ENCODE data around the gene CDH4.

DNA sequence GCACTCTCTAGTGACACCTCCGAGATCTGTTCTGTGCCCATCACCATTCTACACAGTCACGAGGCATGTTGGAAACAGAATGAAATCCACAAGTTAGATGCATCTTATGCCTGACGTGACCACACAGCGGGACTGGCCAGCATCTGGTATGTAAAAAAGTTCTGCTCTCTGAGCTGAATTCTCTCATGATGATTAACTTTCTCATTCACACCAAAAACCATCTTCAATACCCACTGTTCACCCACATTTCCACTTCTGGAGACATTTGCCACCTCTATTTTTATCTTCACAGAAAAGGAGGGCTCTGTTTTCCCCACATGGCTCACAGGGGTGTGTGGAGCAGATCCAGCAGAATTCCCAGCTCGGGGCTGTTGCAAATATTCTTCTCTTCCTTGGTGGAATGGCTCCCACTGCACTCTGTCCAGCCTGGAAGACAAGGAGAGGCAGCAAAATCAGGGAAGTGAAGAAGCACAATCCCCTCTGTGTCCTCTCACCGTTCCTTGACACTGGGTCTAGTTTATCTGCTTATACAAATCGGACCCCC lies 510.2 kb downstream of the CDH4 start:
- TF ChIP-seq CTCF (IDR thresholded peaks at IDR 0.05; ENCODE audit: insufficient read depth, low read length) (no peak), POLR2AphosphoS5 (IDR thresholded peaks at IDR 0.05; ENCODE audit: low read depth) (no peak), GABPA (IDR thresholded peaks at IDR 0.05; ENCODE audit: low read depth) (no peak)
- TF ChIP-seq, protein P1, sequence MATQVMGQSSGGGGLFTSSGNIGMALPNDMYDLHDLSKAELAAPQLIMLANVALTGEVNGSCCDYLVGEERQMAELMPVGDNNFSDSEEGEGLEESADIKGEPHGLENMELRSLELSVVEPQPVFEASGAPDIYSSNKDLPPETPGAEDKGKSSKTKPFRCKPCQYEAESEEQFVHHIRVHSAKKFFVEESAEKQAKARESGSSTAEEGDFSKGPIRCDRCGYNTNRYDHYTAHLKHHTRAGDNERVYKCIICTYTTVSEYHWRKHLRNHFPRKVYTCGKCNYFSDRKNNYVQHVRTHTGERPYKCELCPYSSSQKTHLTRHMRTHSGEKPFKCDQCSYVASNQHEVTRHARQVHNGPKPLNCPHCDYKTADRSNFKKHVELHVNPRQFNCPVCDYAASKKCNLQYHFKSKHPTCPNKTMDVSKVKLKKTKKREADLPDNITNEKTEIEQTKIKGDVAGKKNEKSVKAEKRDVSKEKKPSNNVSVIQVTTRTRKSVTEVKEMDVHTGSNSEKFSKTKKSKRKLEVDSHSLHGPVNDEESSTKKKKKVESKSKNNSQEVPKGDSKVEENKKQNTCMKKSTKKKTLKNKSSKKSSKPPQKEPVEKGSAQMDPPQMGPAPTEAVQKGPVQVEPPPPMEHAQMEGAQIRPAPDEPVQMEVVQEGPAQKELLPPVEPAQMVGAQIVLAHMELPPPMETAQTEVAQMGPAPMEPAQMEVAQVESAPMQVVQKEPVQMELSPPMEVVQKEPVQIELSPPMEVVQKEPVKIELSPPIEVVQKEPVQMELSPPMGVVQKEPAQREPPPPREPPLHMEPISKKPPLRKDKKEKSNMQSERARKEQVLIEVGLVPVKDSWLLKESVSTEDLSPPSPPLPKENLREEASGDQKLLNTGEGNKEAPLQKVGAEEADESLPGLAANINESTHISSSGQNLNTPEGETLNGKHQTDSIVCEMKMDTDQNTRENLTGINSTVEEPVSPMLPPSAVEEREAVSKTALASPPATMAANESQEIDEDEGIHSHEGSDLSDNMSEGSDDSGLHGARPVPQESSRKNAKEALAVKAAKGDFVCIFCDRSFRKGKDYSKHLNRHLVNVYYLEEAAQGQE (IDR thresholded peaks at IDR 0.05; ENCODE audit: insufficient replicate concordance, low read depth): no peak
